GM19239 (cell line): ENCODE measurements around the gene CFH.
"Not testable (repeated sequence)": the region's sequence is repeated elsewhere in the genome, so short reads cannot be mapped to it uniquely, and the experiment has no call there.

ENCODE experiments used
- DNase-seq: peaks from one replicate; pipeline ENCODE4 v3.0.0; 2011; ENCODE audit warnings: low spot score; ENCODE audit not compliant: insufficient read length
- FAIRE-seq: peaks from 2 replicates; lab custom pipeline; 2011; peaks lifted over from hg19 to GRCh38; lab: Jason Lieb, UNC

Gene CFH

DNA sequence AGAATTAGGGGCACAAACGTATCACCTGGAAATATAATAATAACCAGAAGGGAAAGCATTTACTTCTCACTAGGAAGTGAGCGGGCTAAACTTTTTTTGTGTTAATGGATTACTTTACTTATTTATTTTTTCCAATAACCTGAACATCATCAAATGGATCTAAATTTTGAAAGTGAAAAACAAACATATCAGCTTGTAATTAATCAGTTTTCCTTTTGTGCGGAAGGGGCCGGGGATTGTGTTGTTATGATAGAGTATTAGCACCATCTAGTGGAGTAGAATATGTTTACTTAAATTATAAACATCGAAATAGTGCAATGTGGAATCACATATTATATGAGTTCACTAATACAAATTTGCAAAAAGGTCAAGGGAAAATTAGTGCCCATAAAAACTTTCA is 9.0 kb downstream of the CFH start:
- FAIRE-seq (peak; percentile 78), DNase-seq (no peak)

DNA sequence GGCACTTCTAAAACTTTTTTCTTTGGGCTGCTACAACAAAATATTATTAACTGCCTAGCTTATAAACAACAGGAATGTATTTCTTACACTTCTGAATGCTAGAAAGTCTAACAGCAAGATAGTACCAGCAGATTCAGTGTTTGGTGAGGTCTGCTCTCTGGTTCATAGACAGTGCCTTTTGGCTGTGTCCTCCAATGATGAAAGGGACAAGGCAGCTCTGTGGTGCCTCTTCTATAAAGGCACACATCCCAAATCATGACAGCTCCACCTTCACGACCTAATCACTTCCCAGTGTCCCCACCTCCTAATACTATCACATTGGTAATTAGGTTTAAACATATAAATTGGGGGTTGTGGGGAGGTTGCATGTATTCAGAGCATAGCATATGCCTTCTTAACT is 9.5 kb downstream of the CFH start:
- FAIRE-seq (no peak), DNase-seq (no peak)

DNA sequence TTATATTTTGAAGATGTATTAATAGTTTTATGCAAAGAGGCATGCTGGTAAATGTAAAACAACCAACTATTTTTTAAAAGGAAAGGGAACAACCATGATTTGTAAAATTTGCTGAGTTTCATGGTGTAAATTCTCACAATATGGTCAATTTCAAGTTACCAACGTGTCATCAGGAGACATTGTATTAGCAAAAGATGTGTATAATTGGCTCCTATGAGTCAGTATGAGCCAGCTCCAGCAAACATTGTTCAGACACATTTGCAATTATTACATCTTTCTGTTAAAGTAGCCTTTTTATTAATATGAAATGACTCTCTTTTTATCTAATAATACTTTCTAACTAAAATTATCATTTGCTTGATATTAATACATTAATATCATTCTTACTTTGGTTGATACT is 15.3 kb downstream of the CFH start:
- FAIRE-seq: no peak
- no peak for DNase-seq

DNA sequence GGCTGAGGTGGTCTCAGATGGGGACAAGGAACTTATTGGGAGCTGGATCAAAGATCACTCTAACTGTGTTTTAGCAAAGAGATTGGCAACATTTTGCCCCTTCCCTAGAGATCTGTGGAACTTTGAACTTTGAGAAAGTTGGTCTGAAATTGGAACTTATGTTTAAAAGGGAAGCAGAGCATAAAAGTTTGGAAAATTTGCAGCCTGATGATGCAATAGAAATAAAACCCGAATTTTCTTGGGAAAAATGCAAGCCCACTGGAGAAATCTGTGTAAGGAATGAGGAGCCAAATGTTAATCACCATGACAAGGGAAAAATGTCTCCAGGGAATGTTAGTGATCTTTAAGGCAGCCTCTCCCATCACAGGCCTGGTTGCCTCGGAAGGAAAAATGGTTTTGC is 17.2 kb downstream of the CFH start:
- FAIRE-seq: no peak
- DNase-seq: no peak

DNA sequence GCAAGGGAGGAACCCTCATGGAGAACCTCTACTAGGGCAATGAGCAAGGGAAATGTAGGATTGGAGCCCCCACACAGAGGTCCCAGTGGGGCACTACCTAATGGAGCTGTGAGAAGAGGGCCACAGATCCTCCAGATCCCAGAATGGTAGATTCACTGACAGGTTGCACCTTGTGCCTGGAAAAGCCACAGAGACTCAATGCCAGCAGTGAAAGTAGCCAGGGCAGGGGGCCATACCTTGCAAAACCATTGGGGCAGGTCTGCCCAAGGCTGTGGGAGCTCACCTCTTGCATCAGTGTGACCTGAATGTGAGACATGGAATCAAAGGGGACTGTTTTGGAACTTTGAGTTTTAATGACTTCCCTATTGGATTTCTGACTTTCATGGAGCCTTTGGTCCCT is 17.9 kb downstream of the CFH start:
- DNase-seq (no peak), FAIRE-seq (no peak)

DNA sequence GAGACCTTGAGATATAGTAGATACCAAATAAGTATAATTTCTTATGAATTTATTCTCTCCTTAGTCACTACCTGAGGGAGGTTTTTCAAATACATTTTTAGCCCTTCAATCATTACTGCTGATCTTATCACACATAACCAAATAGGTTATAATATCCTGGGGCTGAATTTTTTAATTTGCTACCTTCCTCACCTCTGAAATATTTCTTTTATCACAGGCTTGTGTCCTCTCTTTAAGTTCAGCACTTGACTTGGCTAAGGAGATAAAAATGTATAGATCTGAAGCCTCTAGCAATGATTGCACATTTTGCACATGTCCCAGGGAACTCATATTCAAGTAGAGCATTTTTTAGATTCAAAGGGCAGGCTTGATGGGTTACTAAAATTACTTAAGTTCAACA is 23.1 kb downstream of the CFH start:
- no peak for FAIRE-seq
- no peak for DNase-seq

DNA sequence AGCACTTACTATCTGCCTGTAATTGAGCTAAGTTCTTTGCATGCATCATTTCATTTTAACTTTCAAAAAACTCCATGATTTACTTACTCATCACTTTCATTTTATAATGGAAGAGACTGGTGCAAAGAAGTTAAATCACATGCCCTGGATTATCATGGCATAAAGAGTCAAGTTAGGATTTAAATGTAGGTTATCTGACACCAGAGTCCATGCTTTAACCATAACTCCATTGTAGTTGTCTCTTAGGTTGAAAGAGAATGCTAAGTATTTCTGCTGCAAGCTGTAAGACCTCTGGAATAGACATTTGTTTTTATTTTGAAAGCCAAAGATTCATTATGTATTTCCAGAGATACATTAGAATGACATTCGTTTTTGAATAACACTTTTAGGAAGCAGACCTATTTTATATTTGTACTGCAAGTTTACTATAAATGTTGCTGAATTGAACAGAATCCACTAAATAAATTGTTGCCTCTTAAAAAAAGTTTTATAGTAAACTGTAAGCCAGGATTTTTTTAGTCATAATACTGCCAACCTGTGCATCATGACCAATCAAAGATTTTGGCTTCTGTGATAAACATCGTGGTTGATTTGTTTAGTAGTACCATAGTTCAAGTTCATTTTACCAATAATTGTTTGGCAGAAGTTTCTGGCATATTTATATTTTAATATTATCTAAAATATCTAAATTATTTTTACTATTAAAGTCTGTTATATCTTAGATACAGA is 26.1 kb downstream of the CFH start:
- FAIRE-seq (no peak), DNase-seq (no peak)

DNA sequence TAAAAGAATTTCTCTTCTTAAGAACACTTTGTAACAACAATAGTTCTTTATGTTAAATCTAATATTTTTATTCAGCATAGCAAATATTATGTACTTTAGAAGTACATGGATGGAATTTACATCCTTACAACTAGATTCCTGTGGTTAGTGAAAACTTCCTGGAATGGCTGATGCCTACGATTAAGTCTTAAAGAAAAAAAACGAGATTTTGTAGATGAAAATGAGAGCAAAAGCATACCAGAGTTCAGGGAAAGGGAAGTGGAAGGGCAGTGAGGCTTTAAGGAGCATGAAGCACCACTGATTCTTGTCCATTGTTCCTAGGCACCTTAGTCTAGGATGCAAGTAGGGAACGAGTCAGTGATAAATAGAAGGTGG is 26.7 kb downstream of the CFH start:
- FAIRE-seq: no peak
- no peak for DNase-seq

DNA sequence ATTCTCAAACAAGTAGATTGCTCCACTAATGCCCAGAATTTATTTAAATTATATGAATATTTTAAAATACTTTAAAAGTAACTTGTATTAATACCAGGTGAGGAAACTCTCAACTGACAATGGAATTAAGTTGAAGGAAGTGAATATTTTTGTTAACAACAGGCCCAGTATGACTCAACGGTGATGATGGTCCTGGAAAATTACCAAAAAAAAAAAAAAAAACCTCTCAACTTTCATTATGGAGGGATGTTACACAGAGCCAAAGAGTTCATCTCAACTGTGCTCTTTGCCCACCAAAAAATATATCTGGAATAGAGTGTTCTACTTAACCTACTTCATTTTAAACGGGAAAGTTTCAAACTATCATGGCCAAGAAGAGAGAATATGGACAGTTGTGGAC is 28.3 kb downstream of the CFH start:
- no peak for FAIRE-seq
- DNase-seq: no peak

DNA sequence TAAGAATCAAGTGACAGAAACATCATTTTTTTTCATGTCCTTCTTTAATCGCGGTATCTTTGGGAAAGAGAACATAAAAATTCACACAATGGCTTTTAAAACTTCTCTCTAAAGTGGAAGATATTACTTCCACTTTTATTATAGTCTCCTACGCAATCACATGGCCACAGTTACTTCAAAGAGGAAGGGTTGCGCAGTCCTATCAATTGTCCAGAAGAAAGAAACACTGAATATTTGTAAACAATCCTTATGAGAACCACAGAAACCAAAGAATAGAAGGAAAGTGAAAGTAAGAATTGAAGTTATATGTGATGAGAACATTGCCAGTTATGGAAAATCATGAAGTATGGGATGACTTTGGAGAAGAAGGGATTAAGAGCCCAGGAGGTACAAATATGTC is 32.6 kb downstream of the CFH start:
- no peak for FAIRE-seq
- no peak for DNase-seq

DNA sequence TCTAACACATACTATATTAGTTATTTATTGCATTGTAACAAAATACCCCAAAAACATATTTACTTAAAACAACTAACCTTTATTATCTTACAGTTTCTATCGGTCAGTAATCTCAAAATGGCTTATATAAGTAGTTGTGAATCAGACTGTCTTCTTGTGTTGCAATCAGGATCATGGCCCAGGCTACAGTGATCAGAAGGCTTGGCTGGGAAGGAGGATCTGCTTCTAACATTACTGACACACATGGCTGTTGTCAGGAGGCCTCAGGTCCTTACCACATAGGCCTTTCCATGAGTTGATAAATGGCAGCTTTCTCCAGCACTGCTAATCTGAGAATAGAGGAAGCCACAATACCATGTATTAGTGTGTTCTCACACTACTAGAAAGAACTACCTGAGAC is 33.7 kb downstream of the CFH start:
- FAIRE-seq (no peak), DNase-seq (no peak)

DNA sequence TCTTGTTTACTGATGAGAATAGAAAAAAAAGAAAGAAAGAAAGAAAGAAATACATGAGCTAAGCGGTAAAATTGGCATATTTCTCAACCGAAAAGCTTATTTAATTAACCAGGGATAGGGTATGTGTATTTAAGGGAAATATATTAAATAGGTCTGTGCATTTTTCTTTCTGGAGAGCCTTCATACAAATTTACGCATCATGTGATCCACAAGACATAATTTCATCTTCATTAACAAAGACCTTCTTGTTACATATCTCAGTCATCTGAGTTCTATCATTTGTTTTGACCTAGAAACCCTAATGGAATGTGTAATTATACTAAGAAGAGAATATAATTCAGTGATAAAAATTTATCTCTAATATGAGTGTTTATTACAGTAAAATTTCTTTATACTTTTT is 37.2 kb downstream of the CFH start:
- DNase-seq (no peak), FAIRE-seq (no peak)

DNA sequence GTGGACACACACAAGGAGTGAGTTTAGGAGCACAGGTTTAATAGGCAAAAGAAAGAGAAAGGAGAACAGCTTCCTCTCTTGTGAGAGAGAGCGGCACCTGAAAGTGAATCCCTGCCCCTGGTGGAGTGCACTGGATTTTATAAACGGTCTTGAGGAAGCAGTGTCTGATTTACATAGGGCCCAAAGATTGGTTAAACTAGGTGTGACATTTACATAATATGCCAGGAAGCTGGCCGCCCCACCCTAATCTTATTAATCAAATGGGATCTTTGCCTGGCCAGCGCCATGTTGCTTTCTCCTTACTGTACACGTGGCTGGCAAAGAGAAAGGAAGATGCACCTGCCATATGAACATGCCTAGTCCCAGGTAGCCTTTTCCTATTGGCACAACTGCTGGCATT is 38.7 kb downstream of the CFH start:
- FAIRE-seq: no peak

DNA sequence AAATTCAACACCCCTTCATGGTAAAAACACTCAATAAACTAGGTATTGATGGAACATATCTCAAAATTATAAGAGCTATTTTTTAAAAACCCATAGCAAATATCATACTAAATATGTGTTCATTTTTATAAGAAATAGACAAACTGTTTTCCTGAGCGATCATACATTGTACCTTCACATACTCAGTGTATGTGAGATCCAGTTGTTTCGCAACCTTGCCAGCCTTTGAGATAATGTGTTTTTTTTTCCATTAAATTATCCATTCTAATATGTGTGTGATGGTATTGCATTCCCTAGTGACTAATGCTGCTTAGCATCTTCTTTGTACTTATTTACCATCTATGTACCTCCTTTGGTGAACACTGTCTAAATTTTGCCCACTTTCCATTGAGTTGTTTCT is 47.1 kb downstream of the CFH start:
- no peak for DNase-seq
- FAIRE-seq: no peak

More for the DNA sequence above, 38.7 kb downstream of the CFH start:
- no peak for DNase-seq

DNA sequence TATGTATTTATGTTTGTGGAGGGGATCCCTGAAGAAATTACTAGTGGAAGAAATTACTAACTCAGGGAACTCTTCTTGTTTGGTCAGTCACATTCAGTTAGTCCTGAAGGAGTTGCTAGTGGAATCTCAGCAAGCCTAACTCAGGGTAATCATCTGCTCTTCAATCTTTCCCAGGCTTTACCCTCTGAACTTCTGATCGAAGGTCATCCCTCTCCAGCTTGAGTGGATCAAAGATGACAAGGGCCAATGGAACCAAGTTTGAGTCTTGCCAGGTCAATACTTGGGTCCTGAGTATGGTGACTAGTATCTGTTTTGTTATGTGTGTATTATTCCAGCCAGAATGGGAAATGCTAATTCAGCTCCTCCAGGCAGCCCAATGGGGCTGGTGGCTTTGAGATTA is 49.3 kb downstream of the CFH start:
- DNase-seq (no peak), FAIRE-seq (no peak)

DNA sequence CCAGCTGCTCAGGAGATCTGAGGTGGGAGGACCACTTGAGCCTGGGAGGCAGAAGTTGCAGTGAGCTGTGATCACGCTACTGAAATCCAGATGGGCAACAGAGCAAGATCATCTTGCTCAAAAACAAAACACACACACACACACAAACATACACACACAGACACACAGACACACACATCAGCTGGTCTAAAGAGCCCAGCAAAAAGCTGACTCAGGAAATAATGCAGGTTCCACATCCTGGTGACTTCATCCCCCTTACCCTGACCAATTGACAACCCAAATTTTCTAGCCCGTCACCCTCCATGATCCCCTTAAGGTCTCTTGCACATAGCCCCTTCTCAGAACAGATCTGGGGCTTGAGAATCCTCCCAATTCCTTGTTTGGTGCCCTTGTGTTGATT is 58.0 kb downstream of the CFH start:
- FAIRE-seq: peak; percentile 39
- not testable (repeated sequence) for DNase-seq

DNA sequence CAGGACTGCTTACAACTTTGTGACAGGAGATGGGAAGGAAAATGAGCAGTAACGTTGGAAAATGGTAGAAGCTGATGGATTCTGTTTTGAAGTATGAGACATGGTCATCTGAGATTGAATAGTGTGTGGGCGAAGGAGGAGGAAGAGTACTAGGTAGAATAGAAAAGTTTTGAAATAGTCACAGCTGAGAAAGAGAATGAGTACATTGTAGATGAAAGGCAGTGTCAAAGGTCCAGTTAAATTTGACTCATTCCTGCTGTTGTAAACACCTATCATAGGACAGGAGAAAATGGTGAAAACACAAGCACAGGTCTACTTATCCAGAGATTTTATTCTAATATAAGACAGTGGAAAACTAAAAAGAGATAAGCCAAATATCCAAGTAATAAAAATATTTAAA is 66.0 kb downstream of the CFH start:
- DNase-seq (no peak), FAIRE-seq (no peak)

DNA sequence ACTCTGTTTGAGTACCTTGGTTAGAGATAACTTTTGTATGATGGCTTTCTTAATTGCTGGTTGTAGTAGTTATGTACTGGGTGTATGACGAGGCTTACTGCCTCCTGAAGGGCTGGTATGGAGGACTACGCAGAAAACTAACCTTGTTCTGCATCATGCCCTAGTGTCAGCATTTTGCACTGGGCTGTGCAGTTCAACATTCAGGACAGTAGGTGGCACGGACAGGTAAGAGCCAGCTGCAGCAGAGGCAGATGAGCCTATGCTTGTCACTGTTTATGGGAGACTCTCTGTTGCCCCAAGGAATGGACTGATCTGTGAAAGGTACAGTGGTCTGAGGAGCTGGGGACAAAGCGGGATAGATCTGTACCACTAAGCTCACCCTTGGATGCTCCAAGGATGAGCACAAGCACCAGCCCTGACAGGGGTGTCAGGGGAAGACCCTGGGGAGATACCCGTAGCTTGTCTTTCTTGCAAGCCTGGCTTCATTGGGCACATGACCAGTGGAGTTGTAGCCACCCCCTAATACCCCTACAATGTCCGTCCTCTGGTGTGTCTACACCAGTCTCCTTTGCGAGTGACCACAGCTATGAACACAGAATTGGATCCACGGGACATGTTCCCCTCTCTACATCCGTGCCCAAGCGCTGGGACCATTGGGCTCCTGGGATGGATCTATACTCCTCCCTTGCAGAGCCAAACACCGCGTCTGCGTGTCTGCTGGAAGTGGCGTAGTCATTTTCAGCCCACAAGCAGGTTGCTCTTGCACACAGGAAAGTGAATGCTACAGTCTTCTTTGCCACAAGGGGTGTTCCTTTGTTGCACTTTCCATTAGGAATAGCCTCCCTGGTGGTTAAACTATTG is 71.7 kb downstream of the CFH start:
- DNase-seq (peak; percentile 4), FAIRE-seq (peak; percentile 82)

DNA sequence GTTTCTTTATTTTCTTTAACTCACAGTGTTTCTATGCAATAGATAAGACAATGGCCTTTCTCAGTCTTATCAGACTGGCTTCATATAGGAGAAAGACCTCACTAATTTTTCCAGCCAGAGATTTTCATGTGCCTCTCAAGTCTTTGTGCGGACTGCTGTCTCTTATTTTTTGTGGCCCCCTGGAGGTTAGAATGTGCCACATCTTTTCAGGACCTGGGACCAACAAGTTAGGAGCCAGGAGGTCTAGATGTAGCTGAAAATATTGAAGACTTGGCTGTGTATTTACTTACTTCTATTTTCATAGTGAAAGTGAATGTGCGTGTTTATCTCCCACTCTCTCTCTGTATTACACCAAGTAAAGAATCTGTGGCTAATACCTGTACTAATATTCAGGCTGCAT is 80.7 kb downstream of the CFH start:
- DNase-seq (no peak), FAIRE-seq (no peak)

DNA sequence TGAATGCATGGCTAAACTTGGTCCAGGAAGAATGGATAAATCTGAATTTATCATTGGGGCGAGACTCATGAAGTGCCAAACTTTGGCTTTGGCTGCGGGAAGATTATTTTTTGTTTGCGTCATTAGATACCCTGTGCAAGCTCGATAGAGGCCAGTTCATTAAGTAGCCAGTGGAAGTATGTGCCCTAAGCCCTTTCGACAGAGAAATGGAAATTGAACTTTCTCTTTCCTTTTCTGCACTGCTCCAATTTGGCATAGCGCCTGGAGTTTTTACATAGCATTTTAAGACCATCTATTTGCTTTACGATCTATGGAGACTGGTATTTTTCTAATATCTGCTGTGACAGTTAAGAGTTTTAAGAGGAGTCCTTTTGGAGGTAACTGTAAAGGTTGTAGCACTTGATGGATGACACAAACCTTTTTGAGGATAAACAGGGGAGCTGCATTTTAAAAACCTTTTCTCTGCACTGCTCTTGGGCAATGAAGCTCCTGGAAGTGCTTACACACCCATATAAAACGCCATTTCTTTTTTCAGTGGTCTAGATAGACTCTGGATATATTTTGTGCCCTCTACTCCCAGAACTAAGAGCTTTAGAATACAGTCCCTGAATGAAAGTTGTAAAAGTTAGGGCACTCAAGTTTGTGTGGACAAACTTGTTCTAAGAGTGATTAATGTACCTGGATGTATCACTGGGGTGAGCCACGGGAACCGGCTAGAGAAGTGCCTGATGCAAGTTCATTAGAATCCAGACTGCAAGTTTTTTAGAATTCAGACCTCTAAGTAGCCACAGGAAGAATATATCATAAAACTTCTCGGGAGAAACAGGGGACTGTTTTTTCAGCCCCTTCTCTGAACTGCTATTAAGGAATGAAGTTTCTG is 81.5 kb downstream of the CFH start:
- no peak for FAIRE-seq
- no peak for DNase-seq

DNA sequence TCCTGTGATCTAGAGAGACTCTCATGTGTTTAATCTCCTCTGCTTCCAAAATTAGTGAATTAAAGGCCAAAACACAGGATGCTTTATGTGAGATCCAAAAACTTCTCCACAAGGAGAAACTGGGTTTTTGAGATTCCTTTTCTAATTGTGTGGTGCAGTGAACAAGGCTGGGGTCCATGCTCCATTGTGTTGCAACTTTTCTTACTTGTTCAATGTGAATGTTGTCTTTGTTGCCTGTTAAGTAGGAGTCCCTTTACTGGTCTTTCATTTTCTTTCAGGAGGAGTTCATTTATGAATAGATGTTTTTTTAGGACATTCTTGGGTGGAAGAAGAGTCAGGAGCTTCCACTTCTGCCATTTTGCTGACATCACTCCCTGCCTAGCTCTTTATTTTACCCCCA is 82.2 kb downstream of the CFH start:
- FAIRE-seq: no peak
- no peak for DNase-seq
